ENCODE results near the gene RUSF1. TPM values are rescaled to one million over a fixed set of nuclear protein-coding genes. Genes with fewer than 3 reads are reported as not detected.

Gene RUSF1
- total RNA-seq, 2 experiments from 2014 or later: 35.8 to 36.7 TPM

DNA sequence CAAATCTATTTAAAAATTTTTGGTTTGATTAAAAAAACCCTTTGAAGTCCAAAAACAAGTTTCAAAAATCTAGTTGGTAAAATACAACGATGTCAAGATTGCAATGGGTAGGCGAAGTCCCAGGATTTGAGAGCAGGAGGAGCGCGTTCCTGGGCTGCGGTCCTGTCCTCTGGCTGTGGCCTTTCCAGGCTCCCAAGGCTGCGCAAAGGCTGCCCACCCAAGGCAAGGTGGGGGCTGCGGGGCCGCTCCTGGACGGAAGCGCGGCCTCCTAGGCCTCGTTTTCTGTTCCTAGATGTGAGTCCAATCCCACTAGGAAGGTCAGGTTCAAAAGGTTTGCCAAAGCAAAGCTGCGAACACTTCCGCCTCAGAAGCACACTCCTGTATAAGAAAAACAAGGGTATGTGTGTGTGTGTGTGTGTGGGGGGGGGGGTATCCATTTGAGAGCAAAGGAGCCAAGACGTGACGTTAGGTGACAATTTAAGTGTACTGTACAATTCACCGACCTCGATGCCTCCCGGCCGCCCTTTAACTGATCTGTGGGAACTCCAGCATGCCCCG lies 28.7 kb upstream of the RUSF1 start:
- H3K4me1 Mint-ChIP-seq (ENCODE audit: low read depth): peaks cover 7% of the 10 kb centered on the region
- H3K4me3 Mint-ChIP-seq: no peak overlapping the region
- POLR2A ChIA-PET: no interaction called here
- no peak overlapping the region for H3K27ac Mint-ChIP-seq
- intact Hi-C loops (cut with micrococcal nuclease): no loop called here
- no peak for TF ChIP-seq CTCF (IDR thresholded peaks at IDR 0.05)
- peaks cover 10% of the 10 kb centered on the region for H3K36me3 Mint-ChIP-seq (ENCODE audit: low read depth)
- ATAC-seq (no peak), DNase-seq (no peak)
- CTCF ChIA-PET: no interaction called here
- peaks cover 34% of the 10 kb centered on the region for H3K27me3 Mint-ChIP-seq
- H3K9me3 Mint-ChIP-seq: peaks cover 7% of the 10 kb centered on the region

DNA sequence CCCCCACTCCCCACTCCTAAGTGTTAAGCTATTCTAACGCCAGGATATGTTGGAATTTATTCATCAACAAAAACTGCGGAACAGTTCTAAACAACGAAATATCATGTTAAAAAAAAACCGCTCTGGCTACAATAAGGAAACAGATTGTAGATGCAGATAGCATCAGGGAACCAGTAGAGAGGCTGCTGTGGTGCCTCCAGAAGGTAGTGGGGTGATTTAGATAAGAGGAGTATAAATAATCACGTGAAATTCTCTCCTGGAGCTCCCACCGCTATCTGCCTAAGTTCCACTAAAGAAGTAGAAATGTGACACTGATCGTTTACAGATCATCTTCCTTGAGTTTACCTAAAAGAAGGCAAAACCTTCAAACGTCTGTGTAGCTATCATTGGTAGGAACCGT lies 27.5 kb upstream of the RUSF1 start:
- DNase-seq (no peak), ATAC-seq (no peak)
- Mint-ChIP-seq H3K4me3 (no peak overlapping the region), H3K27ac (no peak overlapping the region), H3K9me3 (peaks cover 6% of the 10 kb centered on the region), H3K4me1 (ENCODE audit: low read depth) (peaks cover 7% of the 10 kb centered on the region), H3K36me3 (ENCODE audit: low read depth) (peaks cover 10% of the 10 kb centered on the region), H3K27me3 (peaks cover 34% of the 10 kb centered on the region)
- CTCF ChIA-PET: interaction anchor here (1.2 kb wide), 1 partner anchor 75 kb away, joined by 3 read pairs; no protein-coding TSS in a partner anchor
- POLR2A ChIA-PET: no interaction called here
- TF ChIP-seq CTCF (IDR thresholded peaks at IDR 0.05): no peak
- intact Hi-C loops (cut with micrococcal nuclease): no loop called here

DNA sequence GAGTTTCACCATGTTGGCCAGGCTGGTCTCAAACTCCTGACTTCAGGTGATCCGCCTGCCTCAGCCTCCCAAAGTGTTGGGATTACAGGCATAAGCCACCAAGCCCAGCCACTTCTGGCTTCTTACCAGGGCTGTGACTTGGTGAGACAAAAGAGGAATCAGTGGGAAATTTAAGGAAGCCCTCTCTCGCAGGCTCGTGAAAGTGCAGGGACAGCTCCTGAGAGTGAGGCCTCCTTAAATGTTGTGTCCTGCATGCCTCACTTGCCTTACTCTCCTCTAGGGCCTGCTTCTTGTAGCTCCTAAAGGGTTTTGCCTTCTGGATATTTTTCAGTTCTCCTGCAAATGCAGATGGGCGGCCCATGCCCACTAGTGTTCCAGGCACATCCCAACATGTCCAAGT lies 24.7 kb upstream of the RUSF1 start:
- Mint-ChIP-seq H3K27ac (no peak overlapping the region), H3K36me3 (ENCODE audit: low read depth) (no peaks in the 10 kb centered on the region), H3K9me3 (no peaks in the 10 kb centered on the region), H3K27me3 (peaks cover 38% of the 10 kb centered on the region), H3K4me3 (no peak overlapping the region), H3K4me1 (ENCODE audit: low read depth) (peaks cover 14% of the 10 kb centered on the region)
- ATAC-seq (no peak), DNase-seq (no peak)
- CTCF ChIA-PET: no interaction called here
- intact Hi-C loops (cut with micrococcal nuclease): no loop called here
- TF ChIP-seq CTCF (IDR thresholded peaks at IDR 0.05): no peak
- POLR2A ChIA-PET: no interaction called here

- H3K4me1 Mint-ChIP-seq (ENCODE audit: low read depth): peaks cover 16% of the 10 kb centered on the region
- intact Hi-C loops (cut with micrococcal nuclease): no loop called here
- no peak for DNase-seq
- no peaks in the 10 kb centered on the region for H3K36me3 Mint-ChIP-seq (ENCODE audit: low read depth)
- H3K4me3 Mint-ChIP-seq: no peak overlapping the region
- H3K27me3 Mint-ChIP-seq: peaks cover 38% of the 10 kb centered on the region
- ChIA-PET CTCF (no interaction called here), POLR2A (no interaction called here)
- ATAC-seq: no peak
- TF ChIP-seq CTCF (IDR thresholded peaks at IDR 0.05): no peak
- H3K9me3 Mint-ChIP-seq: no peaks in the 10 kb centered on the region
- H3K27ac Mint-ChIP-seq: no peak overlapping the region
These were observed 23.9 kb upstream of the RUSF1 start for GRCh38 chr16:31532120-31532519.

DNA sequence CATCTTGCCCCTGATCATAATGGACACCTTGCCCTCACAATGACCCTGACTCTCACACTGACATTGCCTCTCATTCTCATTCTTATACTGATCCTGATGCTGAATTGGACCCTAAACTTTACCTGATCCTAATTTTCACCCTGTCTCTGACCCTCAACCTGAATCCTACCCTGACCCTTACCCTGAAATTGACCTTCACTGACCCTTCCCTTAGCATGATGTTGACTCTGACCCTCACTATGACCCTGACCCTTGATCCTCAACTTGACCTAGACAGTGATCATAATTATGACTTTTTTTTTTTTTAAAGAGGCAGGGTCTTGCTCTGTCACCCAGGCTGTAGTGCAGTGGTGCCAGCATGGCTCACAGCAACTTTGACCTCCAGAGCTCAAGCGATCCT lies 22.9 kb upstream of the RUSF1 start:
- no peak for DNase-seq
- Mint-ChIP-seq H3K36me3 (ENCODE audit: low read depth) (no peaks in the 10 kb centered on the region), H3K27ac (no peak overlapping the region), H3K4me1 (ENCODE audit: low read depth) (peaks cover 16% of the 10 kb centered on the region), H3K4me3 (no peak overlapping the region), H3K9me3 (no peaks in the 10 kb centered on the region), H3K27me3 (peaks cover 30% of the 10 kb centered on the region)
- intact Hi-C loops (cut with micrococcal nuclease): no loop called here
- ChIA-PET CTCF (no interaction called here), POLR2A (no interaction called here)
- no peak for ATAC-seq
- no peak for TF ChIP-seq CTCF (IDR thresholded peaks at IDR 0.05)
